GM12878 (cell line): ENCODE results near the gene ZNF79. TPM values are rescaled to one million over a fixed set of nuclear protein-coding genes. Genes with fewer than 3 reads are reported as not detected.

ENCODE experiments used
- ATAC-seq: fragments of 200-7000 bp; cut with Tn5 transposase; 3 replicates; pipeline ENCODE4 v1.9.1; 2020; ENCODE audit warnings: mild to moderate bottlenecking, moderate library complexity
- BruUV-seq: library from RNA; stranded (reverse); fragments of 400-500 nt; replicated peaks from 2 replicates; lab custom pipeline; 2021; lab: Mats Ljungman, UMichigan
- CTCF ChIA-PET: fragments of 300-600 bp; sonication (Branson Sonifier 250); formaldehyde crosslinking; extraction: SDS; loops from one replicate; lab custom pipeline; 2021; ENCODE audit warnings: inconsistent platforms; lab: Yijun Ruan, JAX
- POLR2A ChIA-PET: fragments of 350-600 bp; formaldehyde crosslinking; extraction: SDS; loops from one replicate; lab custom pipeline; 2021; ENCODE audit warnings: inconsistent platforms; lab: Charles Lee
- RAD21 ChIA-PET: fragments of 300-600 bp; sonication (Branson Sonifier 250); formaldehyde crosslinking; loops from one replicate; lab custom pipeline; 2023; ENCODE audit warnings: antibody characterized with exemption; ENCODE audit not compliant: unreplicated experiment; lab: Charles Lee
- SMC1A ChIA-PET: fragments of 300-600 bp; sonication (Branson Sonifier 250); formaldehyde crosslinking; loops from one replicate; lab custom pipeline; 2023; ENCODE audit not compliant: unreplicated experiment, uncharacterized antibody; lab: Charles Lee
- DNase-seq: peaks from one replicate; pipeline ENCODE4 v3.0.0-alpha.2; 2011; ENCODE audit warnings: low read depth, low spot score
- FAIRE-seq: peaks from 3 replicates; lab custom pipeline; 2011; peaks lifted over from hg19 to GRCh38; lab: Jason Lieb, UNC
- H2AFZ ChIP-seq: 2 replicates; pipeline ENCODE4 v1.6.0; 2011; ENCODE audit warnings: low read depth, low read length, control low read depth; ENCODE audit not compliant: control insufficient read depth
- H3K27ac ChIP-seq: 2 replicates; pipeline ENCODE4 v1.5.1; 2011; ENCODE audit warnings: control low read depth; ENCODE audit not compliant: control insufficient read depth, insufficient read depth
- H3K27me3 ChIP-seq, 2 experiments: replicated peaks in 1 of 2; 2 replicates each; pipeline versions ENCODE4 v1.6.0 to v1.6.1; 2011; ENCODE audit warnings: low read length in 1 of 2; ENCODE audit not compliant: control insufficient read depth in 2 of 2, insufficient read depth in 2 of 2
- H3K36me3 ChIP-seq, 2 experiments: 2 replicates each; pipeline ENCODE4 v1.5.1; 2011; ENCODE audit warnings: low read length in 1 of 2; ENCODE audit not compliant: control insufficient read depth in 2 of 2, insufficient read depth in 2 of 2
- H3K4me1 ChIP-seq: 2 replicates; pipeline ENCODE4 v1.6.1; 2011; ENCODE audit warnings: mild to moderate bottlenecking, low read length, moderate library complexity, mixed read lengths; ENCODE audit not compliant: control insufficient read depth, insufficient read depth
- H3K4me2 ChIP-seq: 2 replicates; pipeline ENCODE4 v1.6.0; 2011; ENCODE audit warnings: control low read depth; ENCODE audit not compliant: control insufficient read depth, insufficient read depth
- H3K4me3 ChIP-seq: fragments of 200-600 bp; sonication (generic); 2 replicates; pipeline ENCODE4 v1.5.1; 2016
- H3K79me2 ChIP-seq: 2 replicates; pipeline ENCODE4 v1.6.0; 2011; ENCODE audit warnings: low read length; ENCODE audit not compliant: control insufficient read depth, insufficient read depth
- H3K9ac ChIP-seq: 2 replicates; pipeline ENCODE4 v1.8.0; 2011; ENCODE audit warnings: low read length, control low read depth, mixed read lengths; ENCODE audit not compliant: control insufficient read depth, insufficient read depth
- H3K9me3 ChIP-seq: replicated peaks from 3 replicates; pipeline ENCODE4 v1.5.1; 2011; ENCODE audit warnings: mild to moderate bottlenecking, low read length; ENCODE audit not compliant: control insufficient read depth, insufficient read depth
- H4K20me1 ChIP-seq: 2 replicates; pipeline ENCODE4 v1.6.0; 2011; ENCODE audit not compliant: control insufficient read depth, insufficient read depth
- BCL3 ChIP-seq: IDR thresholded peaks from 2 replicates; pipeline ENCODE4 v1.6.1; 2011; ENCODE audit warnings: borderline replicate concordance, low read depth, mild to moderate bottlenecking, moderate library complexity, low read length; ENCODE audit not compliant: insufficient read depth, poor library complexity, severe bottlenecking
- CBFB ChIP-seq: IDR thresholded peaks from 2 replicates; pipeline ENCODE4 v1.6.1; 2016; ENCODE audit warnings: antibody characterized with exemption, low read depth
- CBX5 ChIP-seq: sonication (generic); IDR thresholded peaks from 2 replicates; pipeline ENCODE4 v1.6.1; 2016; ENCODE audit warnings: low read depth, moderate library complexity, mild to moderate bottlenecking, inconsistent platforms
- E2F4 ChIP-seq: IDR thresholded peaks from 2 replicates; pipeline ENCODE4 v1.6.1; 2012; ENCODE audit warnings: low read depth, low read length, improper control_type of control experiment
- HDAC2 ChIP-seq: fragments of 200-600 bp; sonication (generic); IDR thresholded peaks from 2 replicates; pipeline ENCODE4 v1.6.1; 2017
- MXI1 ChIP-seq: fragments of 150-350 bp; IDR thresholded peaks from 2 replicates; pipeline ENCODE4 v1.6.1; 2011; ENCODE audit warnings: low read depth, mild to moderate bottlenecking, inconsistent platforms, low read length, improper control_type of control experiment
- PAX5 ChIP-seq: IDR thresholded peaks from 2 replicates; pipeline ENCODE4 v1.6.1; 2011; ENCODE audit warnings: low read depth, low read length, borderline replicate concordance
- PML ChIP-seq: IDR thresholded peaks from 2 replicates; pipeline ENCODE4 v1.6.1; 2012; ENCODE audit warnings: low read length, inconsistent platforms
- POLR2AphosphoS5 ChIP-seq: IDR thresholded peaks from 2 replicates; pipeline ENCODE4 v1.6.1; 2011; ENCODE audit warnings: mild to moderate bottlenecking, low read length, inconsistent platforms
- RAD51 ChIP-seq: fragments of 450-650 bp; IDR thresholded peaks from 2 replicates; pipeline ENCODE4 v1.6.1; 2016; ENCODE audit warnings: moderate library complexity, mild to moderate bottlenecking, inconsistent platforms
- RBBP5 ChIP-seq: fragments of 200-600 bp; sonication (generic); conservative IDR thresholded peaks from 2 replicates; pipeline ENCODE4 v1.6.1; 2016
- SPI1 ChIP-seq: IDR thresholded peaks from 2 replicates; pipeline ENCODE4 v1.6.1; 2011; ENCODE audit warnings: low read depth, mild to moderate bottlenecking, low read length, moderate library complexity, borderline replicate concordance; ENCODE audit not compliant: insufficient read depth
- TBL1XR1 ChIP-seq: IDR thresholded peaks from 2 replicates; pipeline ENCODE4 v1.6.1; 2012; ENCODE audit warnings: low read depth, low read length, improper control_type of control experiment
- YY1 ChIP-seq: IDR thresholded peaks from 2 replicates; pipeline ENCODE4 v1.6.1; 2011; ENCODE audit warnings: low read depth, mild to moderate bottlenecking, low read length
- ZNF274 ChIP-seq: IDR thresholded peaks from one replicate; pipeline ENCODE4 v1.8.0; 2011; ENCODE audit not compliant: insufficient read length, insufficient read depth
- WGBS: methylation state at CpG from one replicate; pipeline ENCODE4 v1.1.6; 2016; ENCODE audit warnings: low lambda C conversion rate; ENCODE audit not compliant: insufficient replicate concordance, insufficient coverage; ENCODE audit errors: missing lambda C conversion rate; 5-methylcytosine and 5-hydroxymethylcytosine counted together
- in situ Hi-C: fragments of 300-500 bp; cut with MboI; formaldehyde crosslinking; loops from 9 replicates; pipeline ENCODE4 v1.14.3; 2018; ENCODE audit warnings: mixed read lengths
- intact Hi-C: fragments of 100-400 bp; cut with micrococcal nuclease; formaldehyde crosslinking; loops from one replicate; pipeline ENCODE4 v1.14.2; 2022; ENCODE audit not compliant: unreplicated experiment
- polyA plus RNA-seq, 11 experiments: library from polyadenylated mRNA; depleted of rRNA in 4 of 11; unstranded in 6 of 11; stranded (reverse) in 5 of 11; fragments of >200 nt; fragmentation: Nextera tagmentation in 4 of 11; fragmentation: Illumina TruSeq in 1 of 11; extraction: Ambion mirVana in 4 of 11; extraction: Trizol in 1 of 11; gene quantifications; 1 replicate in 1 of 11; 2 replicates in 10 of 11; pipeline versions ENCODE4 v1.2.1 to v1.2.3, GENCODE V29; 2011 to 2016; ENCODE audit warnings: inconsistent platforms in 2 of 11, missing spikeins in 2 of 11, low read depth in 1 of 11
- total RNA-seq, 4 experiments: library from RNA; depleted of rRNA in 3 of 4; stranded (reverse); fragments of >200 nt in 3 of 4; fragmentation: Illumina TruSeq in 1 of 4; extraction: Trizol in 1 of 4; gene quantifications; 2 replicates each; pipeline versions ENCODE4 v1.2.1 to v1.2.3, GENCODE V29; 2013 to 2021
- TF ChIP-seq, protein P1 (sequence below): IDR thresholded peaks from 2 replicates; pipeline ENCODE4 v1.6.1; 2011; ENCODE audit warnings: low read depth, mild to moderate bottlenecking, low read length, moderate library complexity, borderline replicate concordance; ENCODE audit errors: extremely low read depth
- TF ChIP-seq, protein P2 (sequence below): fragments of 450-650 bp; conservative IDR thresholded peaks from 2 replicates; pipeline ENCODE4 v1.6.1; 2017; ENCODE audit warnings: mild to moderate bottlenecking, moderate library complexity

The ZNF79 gene
- total and polyA plus RNA-seq, 10 of the 15 experiments (the other 5 are each of a cell fraction or from before 2014, with no cell fraction given): 1.8 to 14.1 (median 11.7) TPM

GRCh38 chr9:127444283-127444920, 20.2 kb downstream of the ZNF79 start (continued):
- TF ChIP-seq, protein P1, sequence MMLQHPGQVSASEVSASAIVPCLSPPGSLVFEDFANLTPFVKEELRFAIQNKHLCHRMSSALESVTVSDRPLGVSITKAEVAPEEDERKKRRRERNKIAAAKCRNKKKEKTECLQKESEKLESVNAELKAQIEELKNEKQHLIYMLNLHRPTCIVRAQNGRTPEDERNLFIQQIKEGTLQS: no peak
- TF ChIP-seq HDAC2: no peak

DNA sequence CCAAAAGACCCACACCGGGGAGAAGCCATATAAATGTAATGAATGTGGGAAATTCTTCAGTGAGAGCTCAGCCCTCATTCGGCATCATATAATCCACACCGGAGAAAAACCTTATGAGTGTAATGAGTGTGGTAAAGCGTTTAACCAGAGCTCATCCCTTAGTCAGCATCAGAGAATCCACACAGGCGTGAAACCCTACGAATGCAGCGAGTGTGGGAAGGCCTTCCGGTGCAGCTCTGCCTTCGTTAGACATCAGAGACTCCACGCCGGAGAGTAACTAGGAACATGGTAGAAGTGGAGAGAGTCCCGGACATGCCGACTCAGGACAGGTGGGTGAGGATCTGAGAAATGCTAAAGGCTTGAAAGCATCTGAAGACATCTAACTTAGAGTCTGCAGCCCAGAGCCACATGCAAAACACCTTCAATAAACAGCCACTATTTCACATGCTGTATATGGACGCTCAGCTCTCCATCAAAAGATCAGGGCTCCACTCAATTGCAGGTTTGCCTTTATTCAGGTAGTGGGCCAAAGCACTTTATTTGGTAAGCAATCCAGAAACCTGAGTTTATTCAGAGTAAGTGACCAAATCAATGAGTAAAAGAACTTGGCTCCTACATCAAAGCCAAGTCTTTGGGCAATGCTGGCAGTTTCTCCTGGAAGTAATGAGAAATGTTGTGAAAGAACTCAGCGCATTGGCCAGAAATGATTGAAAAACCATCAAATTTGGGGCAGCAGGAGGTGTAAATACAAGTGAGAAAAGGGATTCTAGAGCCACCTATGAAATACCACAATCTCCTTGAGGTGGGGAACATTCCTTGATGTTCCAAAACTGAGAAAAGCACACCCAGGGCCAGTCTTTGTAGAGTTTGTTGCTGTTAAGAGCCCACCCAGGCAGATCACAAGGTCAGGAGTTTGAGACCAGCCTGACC, 21.0 kb downstream of the ZNF79 start:
- FAIRE-seq (no peak), ATAC-seq (peak; percentile 6), DNase-seq (no peak)
- Histone ChIP-seq H3K4me2 (no peak overlapping the region), H3K36me3 (peaks cover 23 to 66% of the 10 kb centered on the region in 2 experiments), H3K9me3 (peaks cover 11% of the 10 kb centered on the region), H3K9ac (no peak overlapping the region), H3K79me2 (peaks cover 27% of the 10 kb centered on the region), H3K27me3 (no peaks in the 10 kb centered on the region), H3K4me3 (no peak overlapping the region), H3K4me1 (no peaks in the 10 kb centered on the region), H4K20me1 (peaks cover 11% of the 10 kb centered on the region), H2AFZ (no peak overlapping the region), H3K27ac (no peak overlapping the region)
- ChIA-PET POLR2A (interaction anchor here (0.7 to 1.1 kb wide), 3 partner anchors 8 to 21 kb away, joined by 3 read pairs; partner anchors contain the start of gene ZNF79), CTCF (no interaction called here), RAD21 (no interaction called here), SMC1A (interaction anchor here (0.8 kb wide), 1 partner anchor 10 kb away, joined by 3 read pairs; no protein-coding TSS in a partner anchor)
- in situ Hi-C loops: no loop called here
- WGBS: 90% methylated on average over 15 of the region's 15 CpGs
- BruUV-seq: TSS peak; percentile 57
- intact Hi-C loops: no loop called here
- TF ChIP-seq MXI1 (no peak), SPI1 (no peak), E2F4 (no peak), YY1 (no peak), PAX5 (no peak), POLR2AphosphoS5 (0 out of 2 replicates have a peak, but pooled peaks have one; percentile 48), ZNF274 (no peak), CBFB (0 out of 2 replicates have a peak, but pooled peaks have one; percentile 18), RBBP5 (no peak), CBX5 (no peak), TBL1XR1 (no peak), PML (no peak), BCL3 (no peak), RAD51 (no peak)
- TF ChIP-seq, protein P2, sequence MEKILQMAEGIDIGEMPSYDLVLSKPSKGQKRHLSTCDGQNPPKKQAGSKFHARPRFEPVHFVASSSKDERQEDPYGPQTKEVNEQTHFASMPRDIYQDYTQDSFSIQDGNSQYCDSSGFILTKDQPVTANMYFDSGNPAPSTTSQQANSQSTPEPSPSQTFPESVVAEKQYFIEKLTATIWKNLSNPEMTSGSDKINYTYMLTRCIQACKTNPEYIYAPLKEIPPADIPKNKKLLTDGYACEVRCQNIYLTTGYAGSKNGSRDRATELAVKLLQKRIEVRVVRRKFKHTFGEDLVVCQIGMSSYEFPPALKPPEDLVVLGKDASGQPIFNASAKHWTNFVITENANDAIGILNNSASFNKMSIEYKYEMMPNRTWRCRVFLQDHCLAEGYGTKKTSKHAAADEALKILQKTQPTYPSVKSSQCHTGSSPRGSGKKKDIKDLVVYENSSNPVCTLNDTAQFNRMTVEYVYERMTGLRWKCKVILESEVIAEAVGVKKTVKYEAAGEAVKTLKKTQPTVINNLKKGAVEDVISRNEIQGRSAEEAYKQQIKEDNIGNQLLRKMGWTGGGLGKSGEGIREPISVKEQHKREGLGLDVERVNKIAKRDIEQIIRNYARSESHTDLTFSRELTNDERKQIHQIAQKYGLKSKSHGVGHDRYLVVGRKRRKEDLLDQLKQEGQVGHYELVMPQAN: no peak
